Esophagus muscularis mucosa (tissue), 4 donors: ENCODE measurements around the gene RNPC3.

ENCODE experiments used
- EP300 ChIP-seq: sonication (generic); formaldehyde crosslinking; IDR thresholded peaks from one replicate; pipeline ENCODE4 v1.6.1; 2017; ENCODE audit warnings: antibody characterized with exemption
- POLR2A ChIP-seq: fragments of 450-650 bp; IDR thresholded peaks from one replicate; pipeline ENCODE4 v1.6.1; 2017; ENCODE audit warnings: antibody characterized with exemption, moderate library complexity, mild to moderate bottlenecking, low read depth
- POLR2AphosphoS5 ChIP-seq, 2 donors: sonication (generic); formaldehyde crosslinking; IDR thresholded peaks; one replicate each; pipeline ENCODE4 v1.6.1; 2017; ENCODE audit warnings: antibody characterized with exemption in 2 of 2
- TF ChIP-seq, protein P1 (sequence below), 3 experiments: fragments of 200-600 bp in 2 of 3; fragments of 450-650 bp in 1 of 3; sonication (generic) in 2 of 3; IDR thresholded peaks; one replicate each; pipeline ENCODE4 v1.5.1; 2017 to 2019; ENCODE audit warnings: antibody characterized with exemption in 3 of 3, mild to moderate bottlenecking in 2 of 3, moderate library complexity in 1 of 3

- TF ChIP-seq, protein P1, sequence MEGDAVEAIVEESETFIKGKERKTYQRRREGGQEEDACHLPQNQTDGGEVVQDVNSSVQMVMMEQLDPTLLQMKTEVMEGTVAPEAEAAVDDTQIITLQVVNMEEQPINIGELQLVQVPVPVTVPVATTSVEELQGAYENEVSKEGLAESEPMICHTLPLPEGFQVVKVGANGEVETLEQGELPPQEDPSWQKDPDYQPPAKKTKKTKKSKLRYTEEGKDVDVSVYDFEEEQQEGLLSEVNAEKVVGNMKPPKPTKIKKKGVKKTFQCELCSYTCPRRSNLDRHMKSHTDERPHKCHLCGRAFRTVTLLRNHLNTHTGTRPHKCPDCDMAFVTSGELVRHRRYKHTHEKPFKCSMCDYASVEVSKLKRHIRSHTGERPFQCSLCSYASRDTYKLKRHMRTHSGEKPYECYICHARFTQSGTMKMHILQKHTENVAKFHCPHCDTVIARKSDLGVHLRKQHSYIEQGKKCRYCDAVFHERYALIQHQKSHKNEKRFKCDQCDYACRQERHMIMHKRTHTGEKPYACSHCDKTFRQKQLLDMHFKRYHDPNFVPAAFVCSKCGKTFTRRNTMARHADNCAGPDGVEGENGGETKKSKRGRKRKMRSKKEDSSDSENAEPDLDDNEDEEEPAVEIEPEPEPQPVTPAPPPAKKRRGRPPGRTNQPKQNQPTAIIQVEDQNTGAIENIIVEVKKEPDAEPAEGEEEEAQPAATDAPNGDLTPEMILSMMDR (IDR thresholded peaks at IDR 0.05) = no peak
- TF ChIP-seq POLR2A (no peak), POLR2AphosphoS5 (IDR thresholded peaks at IDR 0.05) (no peak), EP300 (no peak)
Observed at GRCh38 chr1:103516693-103517092, 8.8 kb upstream of the RNPC3 start.
